T follicular helper cell (primary cell): ENCODE measurements around the gene CLPSL1.
"Not testable (repeated sequence)": the region's sequence is repeated elsewhere in the genome, so short reads cannot be mapped to it uniquely, and the experiment has no call there.

Experiments used
- DNase-seq: peaks from one replicate; pipeline ENCODE4 v3.0.0-alpha.2; 2020; ENCODE audit warnings: low read depth
- total RNA-seq, 2 experiments: gene quantifications; one replicate each; lab custom pipeline; 2026; lab: John Stamatoyannopoulos, UW

The CLPSL1 gene
- 0 reads per million in 2 experiments for total RNA-seq

- DNase-seq = no peak
These were observed at the start of gene CLPSL1 for GRCh38 chr6:35780719-35781118. Gene CLPSL1, plus strand, starts transcription at chr6:35781019. Its CDS starts 92 bp downstream, at chr6:35781111.

DNA sequence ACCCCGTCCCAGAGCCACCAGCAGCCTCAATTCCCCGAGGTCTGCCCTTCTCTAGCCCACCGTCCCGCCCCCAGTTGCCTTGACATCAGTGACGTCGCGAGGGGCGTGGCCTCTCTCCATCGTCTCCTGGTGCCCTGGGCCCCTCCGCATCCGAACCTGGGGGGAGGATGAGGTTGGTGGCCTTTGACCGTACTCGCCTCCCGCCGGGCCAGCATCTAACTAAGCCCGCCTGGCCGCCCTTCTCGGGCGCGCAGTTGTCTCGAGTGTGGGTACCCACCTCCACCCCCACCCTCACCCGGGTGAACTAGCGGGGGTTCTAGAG, 49.4 kb upstream of the CLPSL1 start:
- DNase-seq = peak; percentile 90

- DNase-seq = peak; percentile 89
These were observed 48.9 kb upstream of the CLPSL1 start for GRCh38 chr6:35731736-35732532.

DNA sequence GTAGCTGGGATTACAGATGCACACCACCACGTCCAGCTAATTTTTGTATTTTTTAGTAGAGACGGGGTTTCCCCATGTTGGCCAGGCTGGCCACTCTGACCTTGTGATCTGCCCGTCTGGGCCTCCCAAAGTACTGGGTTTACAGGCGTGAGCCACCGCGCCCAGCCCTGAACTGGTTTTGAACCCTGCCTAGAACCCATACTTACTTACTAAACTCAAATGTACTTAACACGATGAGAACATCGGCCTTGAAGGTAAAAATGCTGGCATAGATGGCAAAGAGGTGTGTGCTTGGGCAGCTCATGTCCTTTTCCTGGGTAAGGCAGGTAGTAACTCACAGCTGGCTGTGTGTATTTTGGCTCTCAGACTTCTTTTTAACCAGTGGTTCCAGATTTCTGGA, 47.2 kb upstream of the CLPSL1 start:
- DNase-seq = no peak

- DNase-seq = not testable (repeated sequence)
These were observed 46.5 kb upstream of the CLPSL1 start for GRCh38 chr6:35734319-35734718.

GRCh38 chr6:35735452-35735851, 45.4 kb upstream of the CLPSL1 start:
- DNase-seq = no peak

DNA sequence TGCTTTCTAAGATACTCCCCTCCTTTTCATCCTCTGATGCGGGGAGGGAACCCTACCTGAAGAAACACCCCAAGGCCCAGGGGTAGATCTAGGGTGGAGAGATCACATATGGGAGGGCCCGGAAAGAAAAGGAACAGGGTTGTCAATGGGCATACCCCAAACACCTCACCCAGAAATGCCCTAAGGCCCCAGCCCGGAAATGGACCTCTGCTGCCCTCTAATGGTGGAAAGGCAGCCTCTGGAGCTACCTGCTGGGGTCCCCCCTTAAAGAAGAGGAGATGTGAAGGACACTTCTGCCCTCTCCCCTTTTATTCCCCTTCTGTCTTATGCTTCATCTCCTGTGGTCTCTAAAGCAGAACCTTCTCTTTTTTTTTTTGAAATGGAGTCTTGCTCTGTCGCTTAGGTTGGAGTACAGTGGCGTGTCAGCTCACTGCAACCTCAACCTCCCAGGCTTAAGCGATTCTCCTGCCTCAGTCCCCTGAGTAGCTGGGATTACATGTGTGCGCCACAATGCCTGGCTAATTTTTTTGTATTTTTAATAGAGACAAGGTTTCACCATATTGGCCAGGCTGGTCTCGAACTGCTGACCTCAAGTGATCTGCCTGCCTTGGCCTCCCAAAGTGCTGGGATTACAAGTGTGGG, 44.4 kb upstream of the CLPSL1 start:
- DNase-seq = peak; percentile 76

- DNase-seq = no peak
These were observed 43.8 kb upstream of the CLPSL1 start, which contains the start of gene ARMC12 for GRCh38 chr6:35736982-35737412. Gene ARMC12, plus strand, starts transcription at chr6:35737032. Its CDS starts 77 bp downstream, at chr6:35737109.

GRCh38 chr6:35737413-35738211, 43.2 kb upstream of the CLPSL1 start:
- no peak for DNase-seq

DNA sequence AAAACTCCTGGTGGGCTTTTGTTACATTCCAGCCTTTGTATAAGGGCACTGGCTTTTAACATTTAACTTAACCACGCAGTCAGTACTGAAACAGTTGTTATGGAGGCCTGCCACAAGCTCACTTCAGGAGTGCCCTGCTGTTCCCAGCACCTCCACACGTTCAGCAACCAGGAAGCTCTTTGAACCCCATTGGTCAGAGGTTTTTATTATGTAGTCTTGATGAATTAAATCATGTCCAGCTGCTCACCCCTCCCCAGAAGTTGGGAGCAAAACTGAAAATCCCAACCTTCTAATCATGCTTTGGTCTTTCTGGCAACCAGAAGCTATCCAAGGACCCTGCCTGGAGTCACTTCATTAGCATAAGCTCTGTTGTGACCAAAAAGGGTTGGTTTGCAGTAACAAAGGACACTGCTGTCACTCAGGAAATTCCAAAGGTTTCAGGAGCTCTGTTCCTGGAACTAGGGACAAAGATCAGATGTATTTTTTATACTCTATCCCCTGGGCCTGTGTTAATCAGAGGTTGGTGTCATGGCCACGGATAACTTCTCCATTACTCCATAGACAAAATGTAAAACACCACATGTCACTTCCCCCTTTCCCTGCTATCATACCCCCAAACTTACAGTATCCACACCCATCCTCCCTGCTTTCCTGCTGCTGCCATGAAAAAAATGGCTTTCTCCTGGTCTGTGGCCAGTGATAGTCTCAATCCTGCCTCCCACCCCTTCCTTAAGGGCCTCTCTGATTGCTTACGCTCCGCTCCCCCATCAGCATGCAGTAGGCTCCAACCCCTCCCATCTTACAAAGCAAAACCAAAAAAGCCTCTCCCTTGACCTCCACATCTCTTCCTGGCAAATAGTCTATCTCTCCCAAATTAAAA, 40.9 kb upstream of the CLPSL1 start:
- no peak for DNase-seq

DNA sequence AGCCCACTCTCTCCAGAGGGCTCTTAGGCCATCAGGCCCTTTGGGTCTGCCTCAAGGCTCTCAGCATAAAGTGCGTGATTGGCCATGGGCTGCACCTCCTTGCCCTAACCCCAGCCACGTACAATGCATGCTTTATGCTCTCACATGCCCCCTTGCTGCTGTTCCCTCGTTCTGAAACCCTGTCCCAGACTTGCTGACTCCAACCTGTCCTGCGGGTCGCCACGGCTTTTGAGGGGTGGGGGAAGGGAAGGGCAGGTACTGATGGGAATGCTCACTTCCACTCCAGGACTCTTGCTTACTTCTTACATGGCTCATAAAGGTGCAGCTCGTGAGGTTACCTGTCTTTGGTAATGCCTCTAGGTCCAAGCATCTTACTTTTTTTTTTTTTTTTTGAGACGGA, 38.0 kb upstream of the CLPSL1 start:
- no peak for DNase-seq

- DNase-seq = no peak
These were observed 35.3 kb upstream of the CLPSL1 start for GRCh38 chr6:35745509-35745908.

DNA sequence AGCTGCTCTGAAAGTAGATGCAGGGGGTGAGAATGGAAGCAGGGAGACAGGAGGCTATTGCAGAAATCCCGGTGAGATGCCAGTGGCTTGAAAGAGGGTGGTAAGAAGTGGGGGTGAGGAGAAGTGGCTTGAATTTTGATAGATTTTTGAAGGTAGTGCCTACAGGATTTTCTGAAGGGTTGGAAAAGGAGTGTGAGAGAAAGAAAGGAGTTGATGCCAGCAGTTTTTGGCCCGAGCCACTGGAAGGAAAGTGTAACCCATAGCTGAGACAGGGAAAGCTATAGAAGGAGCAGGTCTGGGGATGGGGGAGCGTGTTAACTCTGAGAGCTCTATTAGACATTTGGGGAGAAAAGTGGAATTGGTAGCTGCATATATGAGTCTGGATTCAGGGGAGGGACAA, 34.3 kb upstream of the CLPSL1 start:
- DNase-seq = no peak

GRCh38 chr6:35747877-35748276, 32.9 kb upstream of the CLPSL1 start:
- DNase-seq = no peak

DNA sequence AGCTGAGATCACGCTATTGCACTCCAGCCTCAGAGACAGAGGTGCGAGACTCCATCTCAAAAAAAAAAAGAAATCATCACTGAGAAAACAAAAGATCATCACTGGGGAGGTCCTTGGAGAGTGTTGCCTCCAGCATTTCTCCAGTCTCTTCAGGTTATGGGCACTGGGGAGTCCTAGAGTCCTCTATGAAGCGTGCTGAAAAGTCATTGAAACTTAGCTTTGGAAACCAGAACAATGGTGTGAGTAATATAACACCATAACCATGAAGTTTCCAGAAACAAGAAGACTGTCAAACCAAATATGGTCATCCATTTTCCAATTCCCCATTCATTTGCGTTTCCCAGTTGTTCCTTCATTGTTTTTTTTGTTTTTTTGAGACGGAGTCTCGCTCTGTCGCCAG, 30.3 kb upstream of the CLPSL1 start:
- DNase-seq = no peak

DNA sequence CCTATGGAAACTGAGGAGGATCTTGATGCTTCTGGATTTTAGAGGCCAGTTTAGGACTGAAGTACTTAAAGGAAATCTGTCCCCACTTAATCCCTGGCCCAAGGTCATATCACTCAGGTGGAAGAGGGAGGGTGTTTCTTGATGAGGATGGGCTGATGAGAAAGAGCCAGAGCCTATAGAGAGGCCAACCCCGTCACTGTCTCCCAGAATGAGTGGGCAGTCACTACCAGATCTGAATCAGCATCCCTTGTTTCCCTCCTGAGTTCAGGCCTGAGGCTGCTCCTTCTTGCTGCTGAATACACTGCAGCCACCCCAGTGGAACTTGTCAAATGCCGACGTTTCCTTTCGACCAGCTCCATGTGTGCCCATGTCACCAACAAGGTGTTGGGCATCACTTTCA, 29.2 kb upstream of the CLPSL1 start:
- DNase-seq = no peak

- DNase-seq = no peak
These were observed 28.5 kb upstream of the CLPSL1 start for GRCh38 chr6:35752330-35752729.

DNA sequence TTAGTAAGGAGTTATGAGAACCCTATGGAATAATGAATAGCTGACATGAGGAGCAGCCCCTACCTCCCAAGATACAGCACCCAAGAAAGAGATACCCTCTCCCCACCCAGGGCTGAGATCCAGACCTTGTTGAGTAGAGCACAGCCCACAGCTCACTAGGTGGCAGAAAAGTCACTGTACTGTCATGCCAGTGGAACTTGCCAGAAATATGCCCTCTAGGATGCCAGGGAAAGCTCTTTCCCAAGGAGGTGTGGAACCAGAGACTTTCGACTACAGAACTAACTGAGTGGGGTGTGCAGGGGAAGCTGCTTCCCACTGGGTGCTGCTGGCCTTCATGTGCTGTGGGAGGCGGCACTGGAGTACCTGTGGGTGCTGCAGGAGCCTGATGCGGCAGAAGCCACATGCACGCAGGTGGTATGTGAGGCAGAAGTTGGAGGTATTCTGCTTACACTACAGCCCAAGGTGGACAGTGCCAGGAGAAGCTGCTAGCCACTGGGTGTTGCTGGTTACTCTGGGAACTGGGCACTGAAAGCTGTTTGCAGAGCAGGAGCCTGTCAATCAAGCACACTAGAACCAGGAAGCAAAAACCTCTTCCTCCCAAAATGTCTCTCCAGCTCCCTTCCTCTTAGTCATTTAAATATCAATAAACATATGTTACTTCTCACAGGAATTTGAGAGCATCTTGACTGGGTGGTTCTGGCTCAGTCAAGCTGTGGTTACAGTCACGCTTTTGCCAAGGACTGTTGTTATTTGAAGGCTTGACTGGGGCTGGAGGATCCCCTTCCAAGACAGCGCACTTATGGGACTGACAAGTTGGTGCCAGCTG, 26.2 kb upstream of the CLPSL1 start:
- no peak for DNase-seq

DNA sequence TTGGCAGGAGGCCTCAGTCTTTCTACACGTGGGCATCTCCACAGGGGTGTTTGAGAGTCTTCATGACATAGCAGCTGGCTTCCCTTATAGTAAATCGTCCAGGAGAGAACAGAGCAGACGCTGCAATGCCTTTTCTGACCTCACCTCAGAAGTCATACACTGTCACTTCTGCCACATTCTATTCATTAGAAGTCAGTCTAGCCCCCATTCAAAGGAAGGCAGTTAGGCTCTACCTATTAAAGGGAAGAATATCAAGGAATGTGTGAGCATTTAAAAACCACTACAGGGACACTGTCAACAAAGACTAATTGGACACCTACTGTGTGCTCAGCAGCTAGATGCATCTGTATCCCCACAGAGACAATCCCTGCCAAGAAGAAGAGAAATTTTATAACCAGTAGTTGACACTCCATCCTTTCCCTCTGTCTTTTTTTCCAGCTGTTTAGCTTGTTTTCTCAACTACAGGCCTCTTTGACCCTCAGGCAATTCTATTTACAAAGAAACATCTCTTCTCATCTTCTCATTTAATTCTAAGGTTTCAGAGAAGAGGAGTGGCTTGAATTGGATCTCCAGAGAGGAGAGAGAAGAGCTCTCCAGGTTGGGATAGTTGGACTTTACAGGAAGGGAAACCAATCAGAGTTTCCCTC, 25.4 kb upstream of the CLPSL1 start:
- no peak for DNase-seq

DNA sequence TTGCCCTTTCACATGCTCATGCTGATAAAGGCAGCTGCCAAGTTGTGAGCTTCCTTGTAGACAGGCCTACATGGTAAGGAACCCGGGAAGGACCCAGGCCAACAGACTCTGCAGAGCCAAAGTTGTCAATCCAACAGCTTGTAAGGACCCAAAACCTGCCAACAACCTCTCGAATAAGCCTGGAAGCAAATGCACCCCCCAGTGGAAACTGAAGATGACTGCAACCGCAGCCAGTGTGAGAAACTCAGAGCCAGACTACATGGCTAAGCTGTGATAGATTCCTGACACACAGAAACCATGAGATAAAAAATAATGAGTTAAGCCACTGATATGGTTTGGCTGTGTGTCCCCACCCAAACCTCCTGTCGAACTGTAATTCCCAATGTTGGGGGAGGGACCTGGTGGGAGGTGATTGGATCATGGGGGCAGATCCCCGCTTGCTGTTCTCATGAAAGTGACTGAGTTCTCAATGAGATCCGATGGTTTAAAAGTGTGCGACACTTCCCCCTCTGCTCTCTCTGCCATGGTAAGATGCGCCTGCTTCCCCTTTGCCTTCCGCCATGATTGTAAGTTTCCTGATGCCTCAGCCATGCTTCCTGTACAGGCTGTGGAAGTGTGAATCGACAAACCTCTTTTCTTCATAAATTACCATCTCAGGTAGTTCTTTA, 23.2 kb upstream of the CLPSL1 start:
- no peak for DNase-seq
